ENCODE data around the gene ZNF532.
"Not testable (repeated sequence)": the region's sequence is repeated elsewhere in the genome, so short reads cannot be mapped to it uniquely, and the experiment has no call there.

Gene ZNF532

GRCh38 chr18:58864146-58865032 lies at the start of gene ZNF532:
Gene ZNF532, plus strand, starts transcription at chr18:58864877. CDS start in a region left out here.
- no peak for DNase-seq (ENCODE audit: low read depth)

- no peak for DNase-seq (ENCODE audit: low read depth)
These were observed 45.6 kb upstream of the ZNF532 start for GRCh38 chr18:58819051-58819450.

GRCh38 chr18:58820251-58820650 lies 44.4 kb upstream of the ZNF532 start:
- no peak for DNase-seq (ENCODE audit: low read depth)

GRCh38 chr18:58822944-58823343 lies 41.7 kb upstream of the ZNF532 start:
- no peak for DNase-seq (ENCODE audit: low read depth)

- no peak for DNase-seq (ENCODE audit: low read depth)
These were observed 41.3 kb upstream of the ZNF532 start for GRCh38 chr18:58823412-58823811.

GRCh38 chr18:58826926-58827325 lies 37.8 kb upstream of the ZNF532 start:
- not testable (repeated sequence) for DNase-seq (ENCODE audit: low read depth)

- DNase-seq (ENCODE audit: low read depth): no peak
These were observed 37.2 kb upstream of the ZNF532 start for GRCh38 chr18:58827428-58827827.

- DNase-seq (ENCODE audit: low read depth): no peak
These were observed 36.8 kb upstream of the ZNF532 start for GRCh38 chr18:58827886-58828285.

GRCh38 chr18:58828399-58829121 lies 36.1 kb upstream of the ZNF532 start:
- no peak for DNase-seq (ENCODE audit: low read depth)

GRCh38 chr18:58829263-58829662 lies 35.4 kb upstream of the ZNF532 start:
- no peak for DNase-seq (ENCODE audit: low read depth)

- not testable (repeated sequence) for DNase-seq (ENCODE audit: low read depth)
These were observed 34.8 kb upstream of the ZNF532 start for GRCh38 chr18:58829886-58830285.

- no peak for DNase-seq (ENCODE audit: low read depth)
These were observed 33.1 kb upstream of the ZNF532 start for GRCh38 chr18:58831606-58832005.

GRCh38 chr18:58838165-58838860 lies 26.4 kb upstream of the ZNF532 start:
- no peak for DNase-seq (ENCODE audit: low read depth)

- DNase-seq (ENCODE audit: low read depth): no peak
These were observed 25.7 kb upstream of the ZNF532 start for GRCh38 chr18:58838946-58839345.

- no peak for DNase-seq (ENCODE audit: low read depth)
These were observed 21.5 kb upstream of the ZNF532 start for GRCh38 chr18:58842978-58843687.

GRCh38 chr18:58843688-58844035 lies 21.0 kb upstream of the ZNF532 start:
- no peak for DNase-seq (ENCODE audit: low read depth)

- no peak for DNase-seq (ENCODE audit: low read depth)
These were observed 19.8 kb upstream of the ZNF532 start for GRCh38 chr18:58844871-58845270.

GRCh38 chr18:58845928-58846724 lies 18.6 kb upstream of the ZNF532 start:
- DNase-seq (ENCODE audit: low read depth): no peak

- no peak for DNase-seq (ENCODE audit: low read depth)
These were observed 17.1 kb upstream of the ZNF532 start for GRCh38 chr18:58847383-58848071.

- no peak for DNase-seq (ENCODE audit: low read depth)
These were observed 16.0 kb upstream of the ZNF532 start for GRCh38 chr18:58848685-58849084.

Data from GM04504 (cell line).